ENCODE measurements around the gene GATA1.

DNA sequence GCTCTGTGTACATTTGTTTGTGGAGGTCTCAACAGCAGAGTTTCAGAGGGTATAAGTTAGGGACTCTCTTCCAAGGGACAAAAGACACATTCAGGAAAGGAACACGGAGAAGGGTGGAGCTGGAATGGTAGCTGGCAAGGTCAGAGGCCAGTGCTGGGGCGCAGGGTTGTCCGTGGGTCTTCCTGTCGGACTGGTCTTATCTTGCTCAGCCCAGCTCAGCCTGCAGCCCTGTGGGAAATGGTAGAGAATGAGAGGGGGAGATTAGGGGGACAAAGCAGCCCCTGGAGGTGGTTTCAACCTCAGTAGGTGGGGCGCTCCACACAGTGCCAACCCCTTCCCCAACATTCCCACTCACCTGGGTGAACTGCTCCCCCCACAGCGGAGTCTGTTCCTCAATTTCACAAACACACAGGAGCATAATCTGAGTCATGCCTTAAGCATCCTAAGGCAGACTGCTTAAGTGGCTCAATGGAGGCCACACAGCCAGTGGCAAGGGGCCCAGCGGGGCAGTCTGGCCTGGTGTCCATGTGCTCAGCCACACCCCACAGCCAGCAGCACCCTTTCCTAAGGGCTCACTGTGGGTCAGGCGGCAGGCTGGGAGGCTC lies 8.6 kb downstream of the GATA1 start:
- TF ChIP-seq, protein P1, sequence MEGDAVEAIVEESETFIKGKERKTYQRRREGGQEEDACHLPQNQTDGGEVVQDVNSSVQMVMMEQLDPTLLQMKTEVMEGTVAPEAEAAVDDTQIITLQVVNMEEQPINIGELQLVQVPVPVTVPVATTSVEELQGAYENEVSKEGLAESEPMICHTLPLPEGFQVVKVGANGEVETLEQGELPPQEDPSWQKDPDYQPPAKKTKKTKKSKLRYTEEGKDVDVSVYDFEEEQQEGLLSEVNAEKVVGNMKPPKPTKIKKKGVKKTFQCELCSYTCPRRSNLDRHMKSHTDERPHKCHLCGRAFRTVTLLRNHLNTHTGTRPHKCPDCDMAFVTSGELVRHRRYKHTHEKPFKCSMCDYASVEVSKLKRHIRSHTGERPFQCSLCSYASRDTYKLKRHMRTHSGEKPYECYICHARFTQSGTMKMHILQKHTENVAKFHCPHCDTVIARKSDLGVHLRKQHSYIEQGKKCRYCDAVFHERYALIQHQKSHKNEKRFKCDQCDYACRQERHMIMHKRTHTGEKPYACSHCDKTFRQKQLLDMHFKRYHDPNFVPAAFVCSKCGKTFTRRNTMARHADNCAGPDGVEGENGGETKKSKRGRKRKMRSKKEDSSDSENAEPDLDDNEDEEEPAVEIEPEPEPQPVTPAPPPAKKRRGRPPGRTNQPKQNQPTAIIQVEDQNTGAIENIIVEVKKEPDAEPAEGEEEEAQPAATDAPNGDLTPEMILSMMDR (IDR thresholded peaks at IDR 0.05), result no peak
- no peak for TF ChIP-seq ZFX (IDR thresholded peaks at IDR 0.05; ENCODE audit: borderline replicate concordance)
